Astrocyte (in vitro differentiated cells and primary cell): Measurements from ENCODE around the gene PSMD9.

ENCODE experiments used
- CTCF ChIP-seq: IDR thresholded peaks from 2 replicates; pipeline ENCODE4 v1.5.1; 2011; ENCODE audit warnings: low read depth, mild to moderate bottlenecking, inconsistent platforms, low read length, moderate library complexity; ENCODE audit not compliant: insufficient read depth
- EZH2 ChIP-seq: IDR thresholded peaks from 2 replicates; pipeline ENCODE4 v1.6.1; 2012; ENCODE audit warnings: mild to moderate bottlenecking, low read length, inconsistent platforms; ENCODE audit not compliant: insufficient read depth

GRCh38 chr12:121961195-121961879 lies 72.7 kb downstream of the PSMD9 start:
- TF ChIP-seq EZH2, result no peak
- no peak for TF ChIP-seq CTCF
